ENCODE results near the gene PCDHGB5. TPM values are rescaled to one million over a fixed set of nuclear protein-coding genes. Genes with fewer than 3 reads are reported as not detected.
"Not testable (repeated sequence)": the region's sequence is repeated elsewhere in the genome, so short reads cannot be mapped to it uniquely, and the experiment has no call there.

The PCDHGB5 gene
- total RNA-seq, 1 donor from 2014 or later = 1.5 TPM

DNA sequence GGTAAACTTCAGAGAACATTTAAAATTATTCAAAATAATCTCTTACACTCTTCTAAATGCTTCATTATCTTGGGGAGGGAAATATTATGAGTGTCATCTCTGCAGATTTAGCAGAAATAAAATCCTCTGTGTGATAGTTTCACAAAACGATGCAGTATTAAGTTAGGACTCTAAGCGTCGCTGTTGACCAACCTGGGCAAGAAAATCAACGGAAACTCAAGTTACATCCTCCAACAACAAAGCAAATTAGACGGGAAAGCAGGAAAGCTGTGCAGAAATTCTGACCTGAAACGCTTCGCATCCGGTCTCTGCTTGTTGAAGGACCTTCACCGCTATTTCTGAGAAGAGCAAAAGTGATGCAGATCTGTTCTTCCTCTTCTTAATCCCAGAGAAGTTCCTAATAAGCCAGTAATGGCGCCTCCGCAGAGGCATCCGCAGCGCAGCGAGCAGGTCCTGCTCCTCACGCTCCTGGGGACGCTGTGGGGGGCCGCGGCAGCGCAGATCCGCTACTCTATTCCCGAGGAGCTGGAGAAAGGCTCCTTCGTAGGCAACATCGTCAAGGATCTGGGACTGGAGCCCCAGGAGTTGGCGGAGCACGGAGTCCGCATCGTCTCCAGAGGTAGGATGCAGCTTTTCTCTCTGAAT, 24.0 kb upstream of the PCDHGB5 start, which contains the start of gene PCDHGA6:
Gene PCDHGA6 (plus strand): TSS at position 219 of the 645 bp plus-strand sequence. CDS start 193 bp downstream, at position 412.
- H3K4me1 Mint-ChIP-seq = no peaks in the 10 kb centered on the region
- peaks cover 18% of the 10 kb centered on the region for H3K9me3 Mint-ChIP-seq
- H3K4me3 Mint-ChIP-seq = no peak within 1 kb of the TSS
- TF ChIP-seq, protein P1, sequence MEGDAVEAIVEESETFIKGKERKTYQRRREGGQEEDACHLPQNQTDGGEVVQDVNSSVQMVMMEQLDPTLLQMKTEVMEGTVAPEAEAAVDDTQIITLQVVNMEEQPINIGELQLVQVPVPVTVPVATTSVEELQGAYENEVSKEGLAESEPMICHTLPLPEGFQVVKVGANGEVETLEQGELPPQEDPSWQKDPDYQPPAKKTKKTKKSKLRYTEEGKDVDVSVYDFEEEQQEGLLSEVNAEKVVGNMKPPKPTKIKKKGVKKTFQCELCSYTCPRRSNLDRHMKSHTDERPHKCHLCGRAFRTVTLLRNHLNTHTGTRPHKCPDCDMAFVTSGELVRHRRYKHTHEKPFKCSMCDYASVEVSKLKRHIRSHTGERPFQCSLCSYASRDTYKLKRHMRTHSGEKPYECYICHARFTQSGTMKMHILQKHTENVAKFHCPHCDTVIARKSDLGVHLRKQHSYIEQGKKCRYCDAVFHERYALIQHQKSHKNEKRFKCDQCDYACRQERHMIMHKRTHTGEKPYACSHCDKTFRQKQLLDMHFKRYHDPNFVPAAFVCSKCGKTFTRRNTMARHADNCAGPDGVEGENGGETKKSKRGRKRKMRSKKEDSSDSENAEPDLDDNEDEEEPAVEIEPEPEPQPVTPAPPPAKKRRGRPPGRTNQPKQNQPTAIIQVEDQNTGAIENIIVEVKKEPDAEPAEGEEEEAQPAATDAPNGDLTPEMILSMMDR (conservative IDR thresholded peaks at IDR 0.05) = no peak
- H3K27ac Mint-ChIP-seq (ENCODE audit: unreplicated experiment) = no peak within 1 kb of the TSS
- H3K36me3 Mint-ChIP-seq (ENCODE audit: low read depth) = peaks cover 22% of the 10 kb centered on the region
- no peak for DNase-seq (ENCODE audit: low read depth, low spot score)
- no peaks in the 10 kb centered on the region for H3K27me3 Mint-ChIP-seq (ENCODE audit: low read depth)

GRCh38 chr5:141374627-141375026, 23.1 kb upstream of the PCDHGB5 start:
- Mint-ChIP-seq H3K27me3 (ENCODE audit: low read depth) (no peaks in the 10 kb centered on the region), H3K27ac (ENCODE audit: unreplicated experiment) (no peak overlapping the region), H3K9me3 (peaks cover 19% of the 10 kb centered on the region), H3K36me3 (ENCODE audit: low read depth) (peaks cover 22% of the 10 kb centered on the region), H3K4me1 (no peaks in the 10 kb centered on the region), H3K4me3 (no peak overlapping the region)
- TF ChIP-seq, protein P1 (conservative IDR thresholded peaks at IDR 0.05) = no peak
- no peak for DNase-seq (ENCODE audit: low read depth, low spot score)

DNA sequence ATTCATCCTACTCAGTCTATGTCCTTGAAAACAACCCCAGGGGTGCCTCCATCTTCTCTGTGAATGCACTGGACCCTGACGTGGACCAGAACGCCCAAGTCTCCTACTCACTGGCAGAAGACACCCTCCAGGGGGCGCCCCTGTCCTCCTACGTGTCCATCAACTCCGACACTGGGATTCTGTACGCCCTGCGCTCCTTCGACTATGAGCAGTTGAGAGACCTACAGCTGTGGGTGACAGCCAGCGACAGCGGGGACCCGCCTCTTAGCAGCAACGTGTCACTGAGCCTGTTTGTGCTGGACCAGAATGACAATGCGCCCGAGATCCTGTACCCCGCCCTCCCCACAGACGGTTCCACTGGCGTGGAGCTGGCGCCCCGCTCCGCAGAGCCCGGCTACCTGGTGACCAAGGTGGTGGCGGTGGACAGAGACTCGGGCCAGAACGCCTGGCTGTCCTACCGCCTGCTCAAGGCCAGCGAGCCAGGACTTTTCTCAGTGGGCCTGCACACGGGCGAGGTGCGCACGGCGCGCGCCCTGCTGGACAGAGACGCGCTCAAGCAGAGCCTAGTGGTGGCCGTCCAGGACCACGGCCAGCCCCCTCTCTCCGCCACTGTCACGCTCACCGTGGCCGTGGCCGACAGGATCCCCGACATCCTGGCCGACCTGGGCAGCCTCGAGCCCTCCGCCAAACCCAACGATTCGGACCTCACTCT, 22.1 kb upstream of the PCDHGB5 start:
- H3K9me3 Mint-ChIP-seq = peaks cover 17% of the 10 kb centered on the region
- H3K36me3 Mint-ChIP-seq (ENCODE audit: low read depth) = peaks cover 16% of the 10 kb centered on the region
- H3K4me1 Mint-ChIP-seq; H3K27me3 Mint-ChIP-seq (ENCODE audit: low read depth); H3K27ac Mint-ChIP-seq (ENCODE audit: unreplicated experiment); DNase-seq (ENCODE audit: low read depth, low spot score); H3K4me3 Mint-ChIP-seq: not testable (repeated sequence)

DNA sequence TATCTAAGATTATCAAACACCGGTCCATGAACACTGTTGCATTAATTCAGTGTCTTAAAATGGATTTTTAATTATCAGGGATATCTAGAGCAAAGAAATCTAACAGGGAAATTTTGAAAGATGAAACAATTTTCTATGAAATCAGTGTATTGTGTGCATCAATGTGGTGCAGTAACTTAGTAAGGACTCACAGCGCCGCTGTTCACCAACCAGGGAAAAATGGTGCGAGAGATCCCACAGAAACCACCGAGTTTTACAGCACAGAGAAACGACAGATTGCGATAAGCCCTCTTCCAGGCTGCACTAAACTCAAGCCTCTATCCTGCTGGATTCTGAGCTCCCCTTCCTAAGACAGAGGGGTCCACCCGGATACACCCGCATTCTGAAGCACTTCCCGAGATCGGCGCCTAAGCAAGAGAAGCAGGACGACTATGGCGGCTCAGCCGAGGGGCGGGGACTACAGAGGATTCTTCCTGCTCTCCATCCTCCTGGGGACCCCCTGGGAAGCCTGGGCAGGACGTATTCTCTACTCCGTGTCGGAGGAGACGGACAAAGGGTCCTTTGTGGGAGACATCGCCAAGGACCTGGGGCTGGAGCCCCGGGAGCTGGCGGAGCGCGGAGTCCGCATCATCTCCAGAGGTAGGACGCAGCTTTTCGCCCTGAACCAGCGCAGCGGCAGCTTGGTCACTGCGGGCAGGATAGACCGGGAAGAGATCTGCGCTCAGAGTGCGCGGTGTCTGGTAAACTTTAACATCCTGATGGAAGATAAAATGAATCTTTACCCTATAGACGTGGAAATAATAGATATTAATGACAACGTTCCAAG, 15.1 kb upstream of the PCDHGB5 start, which contains the start of gene PCDHGA7:
Gene PCDHGA7 (plus strand): TSS at position 274 of the 826 bp plus-strand sequence. CDS start 158 bp downstream, at position 432.
- Mint-ChIP-seq H3K9me3 (peaks cover 23% of the 10 kb centered on the region), H3K27ac (ENCODE audit: unreplicated experiment) (no peak within 1 kb of the TSS), H3K36me3 (ENCODE audit: low read depth) (peaks cover 32% of the 10 kb centered on the region)

DNA sequence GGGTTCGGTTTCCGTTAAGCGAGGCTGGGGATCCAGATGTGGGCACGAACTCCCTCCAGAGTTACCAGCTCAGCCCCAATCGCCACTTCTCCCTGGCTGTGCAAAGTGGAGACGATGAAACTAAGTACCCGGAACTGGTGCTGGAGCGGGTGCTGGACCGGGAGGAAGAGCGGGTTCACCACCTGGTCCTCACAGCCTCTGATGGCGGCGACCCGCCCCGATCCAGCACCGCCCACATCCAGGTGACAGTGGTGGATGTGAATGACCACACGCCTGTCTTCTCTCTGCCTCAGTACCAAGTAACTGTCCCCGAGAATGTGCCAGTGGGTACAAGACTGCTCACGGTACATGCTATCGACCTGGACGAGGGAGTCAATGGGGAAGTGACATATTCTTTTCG, 14.4 kb upstream of the PCDHGB5 start:
- H3K27me3 Mint-ChIP-seq (ENCODE audit: low read depth) = no peaks in the 10 kb centered on the region
- no peak overlapping the region for H3K27ac Mint-ChIP-seq (ENCODE audit: unreplicated experiment)
- TF ChIP-seq, protein P1 (conservative IDR thresholded peaks at IDR 0.05) = no peak
- no peak for DNase-seq (ENCODE audit: low read depth, low spot score)
- no peaks in the 10 kb centered on the region for H3K4me1 Mint-ChIP-seq
- H3K9me3 Mint-ChIP-seq = peaks cover 24% of the 10 kb centered on the region
- H3K36me3 Mint-ChIP-seq (ENCODE audit: low read depth) = peaks cover 33% of the 10 kb centered on the region
- H3K4me3 Mint-ChIP-seq = no peak overlapping the region

More for the DNA sequence above, 15.1 kb upstream of the PCDHGB5 start, which contains the start of gene PCDHGA7:
- no peak for DNase-seq (ENCODE audit: low read depth, low spot score)
- H3K4me3 Mint-ChIP-seq = no peak within 1 kb of the TSS
- TF ChIP-seq, protein P1 (conservative IDR thresholded peaks at IDR 0.05) = no peak
- H3K27me3 Mint-ChIP-seq (ENCODE audit: low read depth) = no peaks in the 10 kb centered on the region
- H3K4me1 Mint-ChIP-seq = no peaks in the 10 kb centered on the region

All from neural crest cell (in vitro differentiated cells).